T47D (cell line): ENCODE results near the gene LDLRAD3.
"Not testable (repeated sequence)": the region's sequence is repeated elsewhere in the genome, so short reads cannot be mapped to it uniquely, and the experiment has no call there.

ENCODE experiments used
- DNase-seq, 2 experiments: peaks; one replicate each; pipeline versions ENCODE4 v3.0.0 to v3.0.0-alpha.2; 2011 to 2012; ENCODE audit warnings: low read depth in 1 of 2, low spot score in 1 of 2
- JUND ChIP-seq: IDR thresholded peaks from 2 replicates; pipeline ENCODE4 v1.6.1; 2012; ENCODE audit warnings: low read depth
- in situ Hi-C: cut with HindIII; loops from 2 replicates; pipeline ENCODE4 v1.10.0; 2016; ENCODE audit warnings: low sequenced_read_pairs, low pct_unique_long_range_greater_than_20kb

Gene LDLRAD3

DNA sequence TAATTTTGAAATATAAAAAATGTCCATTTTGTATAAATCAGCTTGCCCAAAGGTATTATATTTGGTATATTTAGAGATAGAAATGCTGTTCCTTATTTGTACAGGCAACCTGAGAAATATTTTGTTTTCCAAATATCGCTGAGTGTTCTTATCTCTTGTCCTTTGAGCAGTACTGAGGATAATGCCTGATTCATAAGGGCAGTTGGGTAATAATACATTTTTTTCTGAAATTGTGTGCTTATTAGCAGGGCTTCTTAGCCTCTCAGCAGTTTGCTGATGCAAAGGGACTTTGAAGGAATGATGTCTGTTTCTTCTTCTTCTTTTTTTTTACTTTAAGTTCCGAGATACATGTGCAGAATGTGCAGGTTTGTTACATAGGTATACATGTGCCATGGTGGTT is 69.1 kb downstream of the LDLRAD3 start:
- no peak for TF ChIP-seq JUND
- in situ Hi-C loops, result no loop called here
- no peak for DNase-seq

DNA sequence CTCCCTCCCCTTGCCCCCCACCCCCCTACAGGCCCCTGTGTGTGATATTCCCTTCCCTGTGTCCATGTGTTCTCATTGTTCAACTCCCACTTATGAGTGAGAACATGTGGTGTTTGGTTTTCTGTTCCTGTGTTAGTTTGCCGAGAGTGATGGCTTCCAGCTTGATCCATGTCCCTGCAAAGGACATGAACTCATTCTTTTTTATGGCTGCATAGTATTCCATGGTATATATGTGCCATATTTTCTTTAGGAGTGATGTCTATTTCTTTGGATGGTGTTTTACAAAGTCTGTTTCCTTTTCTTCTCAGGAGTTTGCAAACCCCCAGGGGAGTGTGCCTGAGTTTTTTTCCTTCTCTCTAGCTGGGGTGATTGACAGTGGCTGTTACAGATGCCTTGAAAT is 69.6 kb downstream of the LDLRAD3 start:
- in situ Hi-C loops, DNase-seq: not testable (repeated sequence)

DNA sequence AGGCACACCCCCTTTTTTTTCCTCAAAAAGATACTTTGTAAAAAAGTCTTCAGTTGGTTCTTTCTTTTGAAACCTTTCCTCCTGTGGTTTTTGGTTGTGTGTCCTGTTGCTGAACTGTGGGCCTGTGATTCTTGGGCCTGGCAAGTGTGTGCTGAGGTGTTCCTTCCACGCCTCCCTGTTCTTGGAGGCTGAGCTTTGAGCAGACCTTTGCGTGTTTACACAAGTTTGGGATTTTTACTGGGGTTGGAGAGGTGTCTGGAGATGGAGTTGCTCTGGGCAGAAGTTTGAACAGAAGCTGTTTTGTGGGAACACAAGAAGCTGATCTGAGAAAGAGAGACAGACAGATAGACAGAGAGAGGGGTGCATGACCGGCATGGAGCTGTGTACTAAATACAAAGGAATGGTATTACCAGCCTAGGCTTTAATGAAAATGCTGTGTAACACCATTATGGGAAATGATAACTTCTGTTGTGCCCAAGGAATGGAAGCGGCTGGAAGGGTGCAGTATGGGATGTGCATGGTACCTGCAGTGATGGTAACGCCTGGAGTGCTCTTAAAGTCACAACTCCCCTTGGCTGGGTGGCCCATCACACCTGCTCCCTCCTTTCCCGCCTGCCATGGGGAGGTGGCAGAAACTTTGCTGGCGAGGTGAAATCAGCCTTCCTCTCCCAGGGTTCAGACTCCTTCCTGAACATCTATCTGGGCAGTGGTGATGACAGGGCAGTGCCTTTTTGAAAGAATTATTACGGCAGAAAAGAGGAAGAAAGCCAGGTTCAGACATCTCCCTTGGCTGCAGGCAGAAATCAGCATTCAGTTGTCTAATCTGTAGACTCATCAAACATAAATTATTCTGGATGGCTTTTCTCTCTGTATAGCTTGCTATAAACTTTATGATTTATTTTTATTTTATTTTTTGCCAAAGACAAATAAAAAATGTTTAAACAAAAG is 70.4 kb downstream of the LDLRAD3 start:
- in situ Hi-C loops, result no loop called here
- no peak for TF ChIP-seq JUND
- DNase-seq, result no peak

DNA sequence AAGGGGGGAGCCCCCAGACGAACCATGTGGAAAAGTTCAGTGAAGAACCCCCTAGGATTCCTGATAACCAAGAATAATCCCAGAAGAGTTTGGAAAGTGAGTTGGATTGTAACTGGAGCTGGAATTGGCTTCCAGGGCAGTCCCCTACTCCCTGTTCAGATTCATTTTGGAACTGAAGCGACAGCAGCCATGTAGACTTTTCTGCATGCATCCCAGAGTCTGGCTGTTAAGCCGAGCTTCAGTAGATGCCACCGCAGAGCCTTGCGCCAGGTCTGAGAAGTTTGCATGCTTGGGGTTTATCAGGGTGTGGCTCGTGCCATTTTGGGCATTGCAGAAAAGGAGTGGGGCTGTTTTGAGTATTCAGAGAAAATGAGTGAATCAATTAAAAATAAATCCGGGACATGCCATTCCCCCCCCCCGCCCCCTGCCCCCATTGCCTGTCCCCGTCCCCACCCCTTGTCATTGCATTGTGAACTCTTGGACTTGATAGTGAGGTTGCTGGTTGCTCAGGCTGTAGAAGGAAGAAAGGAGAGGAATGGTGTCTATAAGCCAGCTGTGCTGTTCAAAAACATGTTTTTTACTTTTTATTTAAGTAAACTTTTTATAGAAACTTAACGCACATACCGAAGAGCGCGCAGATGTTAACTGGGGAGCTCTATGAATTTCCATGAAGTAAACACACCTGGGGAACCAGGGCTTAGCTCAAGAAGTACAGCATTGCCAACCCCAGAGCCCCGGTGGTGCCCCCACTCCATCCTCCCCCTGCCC is 71.2 kb downstream of the LDLRAD3 start:
- in situ Hi-C loops, result no loop called here
- TF ChIP-seq JUND, result no peak

DNA sequence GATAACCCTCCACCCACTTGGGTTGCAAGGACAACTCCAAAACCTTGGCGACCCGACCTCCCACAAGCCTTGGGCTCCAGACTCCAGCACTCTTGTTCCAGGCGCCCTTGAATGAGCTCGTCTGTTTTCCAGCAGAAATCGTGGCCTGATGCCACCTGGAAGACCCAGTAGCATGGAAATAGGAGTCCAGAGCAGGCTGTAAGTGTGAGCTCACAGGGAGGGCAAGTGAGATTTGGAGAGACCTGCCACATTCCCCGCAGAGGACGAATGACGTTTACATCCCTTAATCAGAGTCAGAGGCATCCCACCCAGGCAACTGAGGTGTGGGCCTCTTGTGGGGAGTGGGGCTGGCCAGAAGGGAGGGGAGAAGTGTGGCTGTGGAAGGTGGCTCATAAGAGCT is 71.9 kb downstream of the LDLRAD3 start:
- in situ Hi-C loops, result no loop called here
- TF ChIP-seq JUND, result no peak
- no peak for DNase-seq

More for the DNA sequence above, 71.2 kb downstream of the LDLRAD3 start:
- no peak for DNase-seq

DNA sequence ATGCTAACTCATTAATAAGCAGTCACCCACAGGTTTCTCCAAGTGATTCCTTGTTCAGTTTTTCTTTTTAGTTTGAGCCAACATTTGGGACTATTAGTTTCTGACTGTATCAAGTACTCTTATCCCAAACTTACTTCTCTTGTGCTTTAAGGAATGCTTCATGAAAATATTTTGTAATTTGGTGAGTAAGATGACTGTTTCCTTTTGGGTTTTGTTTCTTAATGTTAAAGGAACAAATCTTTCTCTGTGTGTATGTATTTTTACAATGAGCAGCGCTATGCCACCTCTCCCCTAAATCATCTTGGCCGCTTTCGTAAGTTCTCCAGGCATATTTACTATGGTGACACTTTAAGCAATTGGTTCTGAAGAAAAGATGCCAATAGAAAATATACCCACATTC is 72.4 kb downstream of the LDLRAD3 start:
- in situ Hi-C loops, result no loop called here

DNA sequence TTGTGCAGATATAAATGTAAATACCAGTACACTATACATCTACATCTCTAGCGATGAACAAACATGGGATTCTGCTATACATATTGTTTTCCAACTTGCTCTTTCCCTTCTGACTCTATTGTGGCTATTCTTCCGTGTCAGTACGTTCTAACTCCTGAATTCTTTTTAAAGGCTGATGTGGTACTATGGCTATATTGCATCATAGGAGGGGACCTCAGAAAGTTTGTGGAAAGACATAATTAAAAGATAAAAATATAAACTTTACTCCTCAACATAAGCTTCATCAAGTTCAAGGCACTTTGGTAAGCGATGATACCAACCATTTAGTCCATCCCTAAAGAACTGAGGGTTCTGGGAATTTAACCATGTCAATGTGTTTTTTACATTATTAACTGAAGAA is 72.8 kb downstream of the LDLRAD3 start:
- DNase-seq, result peak in 1 of 2 experiments; percentile 68
- TF ChIP-seq JUND, result no peak
- in situ Hi-C loops, result no loop called here

More for the DNA sequence above, 72.4 kb downstream of the LDLRAD3 start:
- TF ChIP-seq JUND, result no peak
- DNase-seq, result no peak

DNA sequence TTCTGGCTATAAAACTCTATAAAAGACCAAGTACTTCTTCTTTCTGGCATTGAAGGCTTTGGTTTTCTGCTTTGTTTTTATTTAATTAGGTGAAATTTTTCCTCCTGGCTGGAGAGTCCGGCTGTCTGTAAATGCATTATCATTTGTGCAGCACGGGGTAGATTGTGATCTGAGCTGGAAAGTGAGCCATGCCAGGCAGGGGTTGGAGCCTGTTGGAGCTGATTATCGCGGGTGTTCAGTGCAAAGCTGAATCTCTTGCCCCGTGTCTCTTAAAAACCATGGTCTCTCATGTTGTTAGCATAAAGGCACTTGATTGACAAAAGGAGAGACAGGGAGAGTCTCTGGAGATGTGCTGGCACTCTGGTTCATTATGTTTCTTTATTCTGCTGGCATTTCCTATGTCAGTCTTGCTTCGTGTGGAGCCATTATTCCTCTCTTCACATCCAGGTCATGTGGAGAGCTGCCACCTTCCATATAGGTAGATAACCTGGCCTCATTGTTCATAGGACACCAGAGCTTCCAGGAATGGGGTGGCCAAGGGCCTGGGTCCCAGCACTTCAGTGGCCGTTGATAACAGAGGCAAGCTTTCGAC is 75.2 kb downstream of the LDLRAD3 start:
- DNase-seq, result no peak
- no peak for TF ChIP-seq JUND
- in situ Hi-C loops, result no loop called here

DNA sequence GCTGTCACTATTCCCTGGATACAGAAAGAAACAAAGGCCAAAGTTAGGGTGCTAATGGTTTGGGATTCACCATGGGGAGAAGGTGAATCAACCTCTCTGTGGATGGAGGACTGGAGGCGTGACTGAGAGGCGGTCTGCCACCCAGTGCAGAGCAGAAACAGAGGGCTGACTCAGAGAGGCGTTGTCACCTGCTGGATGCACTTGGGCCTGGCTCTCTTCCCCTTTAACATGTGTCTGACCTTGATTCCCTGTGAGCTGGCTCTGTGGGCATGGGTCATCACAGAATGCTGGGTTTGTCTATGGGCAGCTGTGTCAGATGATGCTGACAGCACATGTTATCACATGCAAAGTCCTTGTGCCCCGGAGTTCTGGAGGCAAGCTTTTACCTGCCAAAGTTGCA is 75.9 kb downstream of the LDLRAD3 start:
- no peak for TF ChIP-seq JUND
- DNase-seq, result no peak
- in situ Hi-C loops, result no loop called here

DNA sequence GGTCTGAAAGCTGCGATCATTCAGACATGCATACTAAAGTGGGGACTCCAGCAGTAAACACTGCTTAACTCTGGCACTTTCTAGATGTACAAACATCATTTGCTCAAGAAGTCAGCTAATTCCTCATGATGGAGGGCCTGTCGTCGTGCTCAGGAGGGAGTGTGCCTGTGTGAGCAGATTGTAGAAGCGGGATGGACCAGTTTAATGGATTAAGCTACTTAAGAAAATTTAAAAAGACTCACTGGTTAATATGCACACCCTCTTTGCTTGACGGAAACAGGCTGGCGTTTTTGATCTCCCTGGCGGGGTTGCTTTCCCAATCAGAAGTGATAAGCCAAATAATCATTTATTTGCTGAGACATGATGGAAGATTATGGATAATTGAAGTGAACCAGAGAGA is 79.0 kb downstream of the LDLRAD3 start:
- no peak for DNase-seq
- in situ Hi-C loops, result no loop called here
- TF ChIP-seq JUND, result no peak

DNA sequence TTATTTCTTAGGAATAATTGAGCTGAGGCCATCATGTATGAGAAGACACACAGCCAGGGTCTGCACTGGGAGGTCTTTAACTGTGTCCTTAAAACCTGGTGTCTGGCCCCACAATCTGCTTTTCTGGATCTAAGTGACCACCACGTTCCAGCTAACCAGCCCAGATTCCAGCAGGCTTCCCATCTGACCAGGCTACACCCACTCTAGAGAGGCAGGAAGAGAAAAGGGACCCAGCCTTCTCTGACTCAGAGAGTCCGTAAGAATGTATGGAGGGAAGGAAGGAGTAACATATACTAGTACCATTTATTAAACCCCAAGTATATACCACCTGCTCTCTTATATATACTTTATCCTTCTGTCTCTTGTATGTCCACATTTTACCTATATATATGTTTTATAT is 80.1 kb downstream of the LDLRAD3 start:
- no peak for TF ChIP-seq JUND
- no peak for DNase-seq
- in situ Hi-C loops, result no loop called here

DNA sequence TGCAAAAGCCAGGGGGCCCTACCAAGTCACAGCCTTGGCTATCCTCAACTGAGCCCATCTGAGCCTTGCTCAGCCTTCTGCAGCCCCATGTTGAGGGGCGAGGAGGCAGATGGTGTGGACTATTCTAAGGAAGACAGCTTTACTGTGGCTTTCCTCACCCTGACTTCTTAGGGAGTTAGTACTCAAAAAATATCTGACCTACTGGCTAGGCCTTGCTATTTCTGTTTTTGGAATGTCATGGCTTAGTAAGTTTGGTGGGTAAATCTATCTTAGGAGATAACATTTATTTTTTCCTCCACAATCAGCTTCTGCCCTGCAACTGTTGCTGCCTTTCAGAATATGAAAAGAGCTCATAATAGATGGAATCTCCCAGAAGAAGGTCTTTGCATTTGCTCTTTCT is 80.9 kb downstream of the LDLRAD3 start:
- in situ Hi-C loops, result no loop called here
- DNase-seq, result no peak
- TF ChIP-seq JUND, result no peak
